Upper lobe of left lung (tissue), 4 donors: ENCODE measurements around the gene WASF3.

Experiments used
- CTCF ChIP-seq, 6 experiments: fragments of 450-650 bp in 4 of 6; fragments of 200-600 bp in 2 of 6; sonication (generic) in 2 of 6; IDR thresholded peaks; one replicate each; pipeline ENCODE4 v1.5.1; 2016 to 2019; ENCODE audit warnings: antibody characterized with exemption in 6 of 6
- POLR2A ChIP-seq, 4 donors: fragments of 450-650 bp; IDR thresholded peaks; one replicate each; pipeline ENCODE4 v1.5.1; 2016 to 2017; ENCODE audit warnings: antibody characterized with exemption in 4 of 4, mild to moderate bottlenecking in 2 of 4

GRCh38 chr13:26601669-26602068 is 44.2 kb downstream of the WASF3 start:
- TF ChIP-seq POLR2A (IDR thresholded peaks at IDR 0.05) (no peak), CTCF (IDR thresholded peaks at IDR 0.05) (no peak)
